Neural crest cell (in vitro differentiated cells): ENCODE results near the gene C5orf22. TPM values are rescaled to one million over a fixed set of nuclear protein-coding genes. Genes with fewer than 3 reads are reported as not detected.
"Not testable (repeated sequence)": the region's sequence is repeated elsewhere in the genome, so short reads cannot be mapped to it uniquely, and the experiment has no call there.

ENCODE experiments used
- DNase-seq: peaks from one replicate; pipeline ENCODE4 v3.0.0; 2021; ENCODE audit warnings: low read depth, mixed read lengths, low spot score
- H3K27ac Mint-ChIP-seq: one replicate; pipeline ENCODE4 v1.8.0; 2021; ENCODE audit warnings: mild to moderate bottlenecking, mixed read lengths; ENCODE audit not compliant: unreplicated experiment
- H3K27me3 Mint-ChIP-seq: 2 replicates; pipeline ENCODE4 v1.8.0; 2021; ENCODE audit warnings: low read depth, mild to moderate bottlenecking, mixed read lengths
- H3K36me3 Mint-ChIP-seq: 2 replicates; pipeline ENCODE4 v1.8.0; 2021; ENCODE audit warnings: low read depth, mild to moderate bottlenecking, mixed read lengths
- H3K4me1 Mint-ChIP-seq: 2 replicates; pipeline ENCODE4 v1.8.0; 2021; ENCODE audit warnings: mixed read lengths
- H3K4me3 Mint-ChIP-seq: one replicate; pipeline ENCODE4 v1.8.0; 2021; ENCODE audit warnings: mild to moderate bottlenecking, mixed read lengths
- H3K9me3 Mint-ChIP-seq: 2 replicates; pipeline ENCODE4 v1.8.0; 2021; ENCODE audit warnings: mixed read lengths
- CTCF ChIP-seq: fragments of 200-600 bp; sonication (generic); conservative IDR thresholded peaks from 2 replicates; pipeline ENCODE4 v1.5.0; 2021; ENCODE audit warnings: antibody characterized with exemption, mild to moderate bottlenecking
- total RNA-seq: library from RNA; stranded (reverse); gene quantifications from 2 replicates; pipeline ENCODE4 v1.2.1, GENCODE V29; 2021

C5orf22 gene
- total RNA-seq, 1 donor from 2014 or later = 33.5 TPM

- no peaks in the 10 kb centered on the region for H3K36me3 Mint-ChIP-seq
- DNase-seq = no peak
These were observed 55.4 kb downstream of the C5orf22 start for GRCh38 chr5:31587546-31587945.

GRCh38 chr5:31593665-31594064, 61.6 kb downstream of the C5orf22 start:
- Mint-ChIP-seq H3K4me1 (no peaks in the 10 kb centered on the region), H3K4me3 (no peak overlapping the region), H3K27me3 (no peaks in the 10 kb centered on the region), H3K27ac (no peak overlapping the region), H3K36me3 (no peaks in the 10 kb centered on the region), H3K9me3 (no peaks in the 10 kb centered on the region)
- TF ChIP-seq CTCF = no peak
- DNase-seq = no peak

More at GRCh38 chr5:31587546-31587945, 55.4 kb downstream of the C5orf22 start:
- peaks cover 6% of the 10 kb centered on the region for H3K27me3 Mint-ChIP-seq
- H3K9me3 Mint-ChIP-seq = no peaks in the 10 kb centered on the region
- H3K4me1 Mint-ChIP-seq = no peaks in the 10 kb centered on the region
- no peak overlapping the region for H3K27ac Mint-ChIP-seq
- TF ChIP-seq CTCF = no peak
- H3K4me3 Mint-ChIP-seq = no peak overlapping the region

- no peak for TF ChIP-seq CTCF
- H3K27ac Mint-ChIP-seq = no peak overlapping the region
- H3K4me3 Mint-ChIP-seq = no peak overlapping the region
- no peaks in the 10 kb centered on the region for H3K27me3 Mint-ChIP-seq
- H3K36me3 Mint-ChIP-seq = no peaks in the 10 kb centered on the region
- no peaks in the 10 kb centered on the region for H3K9me3 Mint-ChIP-seq
- no peaks in the 10 kb centered on the region for H3K4me1 Mint-ChIP-seq
- DNase-seq = no peak
These were observed 64.3 kb downstream of the C5orf22 start for GRCh38 chr5:31596354-31596753.

DNA sequence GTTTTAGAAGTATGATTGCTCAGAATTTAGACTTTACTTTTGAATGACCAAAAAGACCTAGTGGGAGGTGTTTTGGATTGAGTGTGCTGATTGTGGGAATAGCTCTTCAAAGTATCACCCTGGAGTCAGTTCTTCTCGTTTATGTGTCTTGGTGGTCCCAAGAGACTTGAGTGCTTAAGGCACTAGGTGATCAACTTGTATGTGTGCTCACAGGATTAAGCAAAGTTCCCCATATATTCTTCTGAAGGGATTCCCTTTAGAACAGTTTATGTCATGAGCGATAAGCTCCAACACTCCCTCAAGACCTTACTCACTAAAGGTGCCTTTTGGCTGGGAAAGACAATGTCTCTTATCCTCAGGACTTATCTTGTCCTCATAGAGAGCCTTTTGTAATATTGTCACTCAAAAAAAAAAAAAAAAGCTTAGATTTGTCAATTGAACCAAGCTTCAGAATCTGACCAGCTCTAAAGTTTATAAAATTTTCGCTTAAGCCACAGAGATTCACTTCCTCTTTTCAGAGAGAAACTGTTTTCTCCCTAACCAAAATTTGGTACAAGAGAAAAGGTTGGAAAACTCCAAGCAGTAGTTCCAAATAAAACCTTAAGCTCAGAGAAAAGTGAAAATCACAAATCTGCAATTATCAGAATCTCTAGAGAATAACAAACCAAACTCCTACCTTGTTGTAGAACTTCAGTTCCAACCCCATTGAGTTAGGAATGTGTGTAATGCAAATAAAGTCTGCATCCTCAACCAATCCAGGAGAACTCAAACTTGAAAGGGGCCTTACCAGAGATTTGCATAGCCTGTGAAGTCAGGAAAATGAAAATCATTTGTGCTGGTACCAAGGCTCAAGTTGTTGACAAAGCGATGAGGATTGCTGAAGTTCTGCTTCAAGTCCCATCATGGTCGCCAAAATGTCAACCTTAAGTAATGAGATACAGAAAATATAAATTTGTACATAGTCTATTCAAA, 66.8 kb downstream of the C5orf22 start:
- Mint-ChIP-seq H3K27ac (no peak overlapping the region), H3K36me3 (no peaks in the 10 kb centered on the region), H3K27me3 (no peaks in the 10 kb centered on the region), H3K4me1 (peaks cover 5% of the 10 kb centered on the region), H3K9me3 (no peaks in the 10 kb centered on the region), H3K4me3 (no peak overlapping the region)
- no peak for TF ChIP-seq CTCF
- no peak for DNase-seq

- not testable (repeated sequence) for H3K4me3 Mint-ChIP-seq, DNase-seq, H3K27ac Mint-ChIP-seq, H3K27me3 Mint-ChIP-seq, H3K36me3 Mint-ChIP-seq, H3K9me3 Mint-ChIP-seq
- peaks cover 10% of the 10 kb centered on the region for H3K4me1 Mint-ChIP-seq
These were observed 70.2 kb downstream of the C5orf22 start for GRCh38 chr5:31602305-31602704.

GRCh38 chr5:31604240-31604639, 72.1 kb downstream of the C5orf22 start:
- Mint-ChIP-seq H3K9me3 (no peaks in the 10 kb centered on the region), H3K4me1 (peaks cover 10% of the 10 kb centered on the region), H3K4me3 (no peak overlapping the region), H3K27ac (no peak overlapping the region), H3K27me3 (no peaks in the 10 kb centered on the region), H3K36me3 (no peaks in the 10 kb centered on the region)
- TF ChIP-seq CTCF = no peak
- no peak for DNase-seq
